H9 (cell line): Measurements from ENCODE around the gene PLAC1. TPM values are rescaled to one million over a fixed set of nuclear protein-coding genes. Genes with fewer than 3 reads are reported as not detected.

Source experiments
- DNase-seq: peaks from one replicate; pipeline ENCODE4 v3.0.0-alpha.2; 2017
- H2AFZ ChIP-seq: one replicate; pipeline ENCODE4 v1.6.1; 2013; ENCODE audit warnings: mild to moderate bottlenecking, low read length, control low read depth, moderate library complexity
- H2AK5ac ChIP-seq: 2 replicates; pipeline ENCODE4 v1.6.1; 2013; ENCODE audit warnings: low read length, control low read depth, mixed read lengths; ENCODE audit not compliant: insufficient read length
- H2BK120ac ChIP-seq: one replicate; pipeline ENCODE4 v1.6.1; 2013; ENCODE audit warnings: low read depth, mild to moderate bottlenecking, low read length, control low read depth, inconsistent platforms; ENCODE audit not compliant: poor library complexity, severe bottlenecking
- H2BK12ac ChIP-seq: 2 replicates; pipeline ENCODE4 v1.6.1; 2013; ENCODE audit warnings: low read length, control low read depth, mixed read lengths, low read depth; ENCODE audit not compliant: insufficient read length
- H2BK15ac ChIP-seq: 2 replicates; pipeline ENCODE4 v1.6.1; 2013; ENCODE audit warnings: low read depth, low read length, control low read depth
- H2BK20ac ChIP-seq: one replicate; pipeline ENCODE4 v1.6.1; 2013; ENCODE audit warnings: low read depth, mild to moderate bottlenecking, low read length, control low read depth, inconsistent platforms; ENCODE audit not compliant: poor library complexity, severe bottlenecking
- H2BK5ac ChIP-seq: 2 replicates; pipeline ENCODE4 v1.6.1; 2013; ENCODE audit warnings: low read length, control low read depth, mixed read lengths; ENCODE audit not compliant: insufficient read length
- H3K14ac ChIP-seq: 2 replicates; pipeline ENCODE4 v1.6.1; 2013; ENCODE audit warnings: low read length, control low read depth; ENCODE audit not compliant: insufficient read depth
- H3K18ac ChIP-seq: 2 replicates; pipeline ENCODE4 v1.6.1; 2013; ENCODE audit warnings: low read depth, mild to moderate bottlenecking, mixed read lengths, low read length, control low read depth; ENCODE audit not compliant: insufficient read length
- H3K23ac ChIP-seq: 2 replicates; pipeline ENCODE4 v1.6.1; 2013; ENCODE audit warnings: low read length, control low read depth, mixed read lengths, low read depth; ENCODE audit not compliant: insufficient read length
- H3K23me2 ChIP-seq: 2 replicates; pipeline ENCODE4 v1.6.1; 2013; ENCODE audit warnings: low read depth, mild to moderate bottlenecking, mixed read lengths, low read length, control low read depth; ENCODE audit not compliant: insufficient read length, poor library complexity, severe bottlenecking
- H3K27ac ChIP-seq: 2 replicates; pipeline ENCODE4 v1.5.1; 2013; ENCODE audit warnings: low read length, control low read depth, mixed read lengths, low read depth; ENCODE audit not compliant: insufficient read length
- H3K27me3 ChIP-seq: 2 replicates; pipeline ENCODE4 v1.6.1; 2013; ENCODE audit warnings: low read length, control low read depth, inconsistent platforms; ENCODE audit not compliant: insufficient read depth
- H3K4ac ChIP-seq: 2 replicates; pipeline ENCODE4 v1.6.1; 2013; ENCODE audit warnings: low read depth, mild to moderate bottlenecking, control low read depth, inconsistent platforms, low read length, moderate library complexity
- H3K4me1 ChIP-seq: 2 replicates; pipeline ENCODE4 v1.6.1; 2013; ENCODE audit warnings: low read length, control low read depth, inconsistent platforms; ENCODE audit not compliant: insufficient read depth
- H3K4me2 ChIP-seq: 2 replicates; pipeline ENCODE4 v1.6.1; 2013; ENCODE audit warnings: low read length, control low read depth, mixed read lengths; ENCODE audit not compliant: insufficient read length, insufficient read depth
- H3K56ac ChIP-seq: 2 replicates; pipeline ENCODE4 v1.6.1; 2013; ENCODE audit warnings: low read depth, mild to moderate bottlenecking, mixed read lengths, low read length, control low read depth; ENCODE audit not compliant: insufficient read length
- H3K79me1 ChIP-seq: 2 replicates; pipeline ENCODE4 v1.6.1; 2013; ENCODE audit warnings: low read depth, mild to moderate bottlenecking, moderate library complexity, low read length, control low read depth, inconsistent platforms; ENCODE audit not compliant: insufficient read depth, poor library complexity, severe bottlenecking
- H3K79me2 ChIP-seq: 2 replicates; pipeline ENCODE4 v1.6.1; 2013; ENCODE audit warnings: low read length, control low read depth, inconsistent platforms; ENCODE audit not compliant: insufficient read depth
- H3K9ac ChIP-seq: 2 replicates; pipeline ENCODE4 v1.6.1; 2013; ENCODE audit warnings: low read length, control low read depth, mixed read lengths; ENCODE audit not compliant: insufficient read length; ENCODE audit errors: extremely low read depth
- H3K9me3 ChIP-seq: one replicate; pipeline ENCODE4 v1.6.1; 2013; ENCODE audit warnings: low read depth, low read length, inconsistent platforms; ENCODE audit not compliant: control insufficient read depth
- H3T11ph ChIP-seq: one replicate; pipeline ENCODE4 v1.6.1; 2013; ENCODE audit warnings: mild to moderate bottlenecking, low read length, control low read depth, inconsistent platforms
- H4K20me1 ChIP-seq: one replicate; pipeline ENCODE4 v1.6.1; 2013; ENCODE audit not compliant: control insufficient read depth, insufficient read length, insufficient read depth
- H4K5ac ChIP-seq: 2 replicates; pipeline ENCODE4 v1.6.1; 2013; ENCODE audit warnings: low read depth, mild to moderate bottlenecking, mixed read lengths, low read length, control low read depth; ENCODE audit not compliant: insufficient read length
- H4K8ac ChIP-seq: replicated peaks from 2 replicates; pipeline ENCODE4 v1.6.1; 2013; ENCODE audit warnings: low read length, control low read depth, mixed read lengths, low read depth; ENCODE audit not compliant: insufficient read length
- H4K91ac ChIP-seq: 2 replicates; pipeline ENCODE4 v1.6.1; 2013; ENCODE audit warnings: low read depth, mild to moderate bottlenecking, moderate library complexity, mixed read lengths, low read length, control low read depth; ENCODE audit not compliant: insufficient read length
- H3K27ac Mint-ChIP-seq, 3 experiments: 2 replicates in 2 of 3; 3 replicates in 1 of 3; pipeline ENCODE4 v1.8.0; 2020 to 2021; ENCODE audit warnings: mixed read lengths in 3 of 3, mild to moderate bottlenecking in 1 of 3, moderate library complexity in 1 of 3
- H3K27me3 Mint-ChIP-seq: 2 replicates; pipeline ENCODE4 v1.8.0; 2021; ENCODE audit warnings: low read depth, mild to moderate bottlenecking, moderate library complexity, mixed read lengths
- H3K36me3 Mint-ChIP-seq, 3 experiments: 2 replicates in 2 of 3; 3 replicates in 1 of 3; pipeline ENCODE4 v1.8.0; 2020 to 2021; ENCODE audit warnings: low read depth in 3 of 3, mixed read lengths in 3 of 3; ENCODE audit not compliant: insufficient read depth in 1 of 3
- H3K4me1 Mint-ChIP-seq, 2 experiments: 2 replicates each; pipeline ENCODE4 v1.8.0; 2020; ENCODE audit warnings: mixed read lengths in 2 of 2
- H3K4me3 Mint-ChIP-seq, 2 experiments: 2 replicates in 1 of 2; 3 replicates in 1 of 2; pipeline ENCODE4 v1.8.0; 2020 to 2021; ENCODE audit warnings: mild to moderate bottlenecking in 2 of 2, mixed read lengths in 2 of 2, moderate library complexity in 1 of 2
- H3K9me3 Mint-ChIP-seq, 2 experiments: 2 replicates in 1 of 2; 3 replicates in 1 of 2; pipeline ENCODE4 v1.8.0; 2020; ENCODE audit warnings: mild to moderate bottlenecking in 2 of 2, mixed read lengths in 2 of 2, moderate library complexity in 1 of 2
- CTCF ChIP-seq: fragments of 200-600 bp; sonication (generic); conservative IDR thresholded peaks from 3 replicates; pipeline ENCODE4 v1.8.0; 2021; ENCODE audit warnings: antibody characterized with exemption, mild to moderate bottlenecking
- WGBS: extraction: QIAGEN DNeasy Blood & Tissue Kit; methylation state at CpG from one replicate; pipeline ENCODE4 v1.1.7; 2013; ENCODE audit warnings: missing lambda C conversion rate, low lambda C conversion rate, mixed read lengths; ENCODE audit not compliant: insufficient read length; ENCODE audit errors: extremely low coverage; 5-methylcytosine and 5-hydroxymethylcytosine counted together
- total RNA-seq: library from RNA; stranded (reverse); gene quantifications from 2 replicates; pipeline ENCODE4 v1.2.1, GENCODE V29; 2021

The PLAC1 gene
- total RNA-seq, 1 experiment from 2014 or later = 0.68 TPM

GRCh38 chrX:134529481-134529880, 128.8 kb downstream of the PLAC1 start:
- H2AK5ac ChIP-seq = no peak overlapping the region
- H2BK20ac ChIP-seq = no peak overlapping the region
- no peak overlapping the region for H3K27ac Mint-ChIP-seq
- no peak overlapping the region for H3K18ac ChIP-seq
- H3K9me3 ChIP-seq = peaks cover 9% of the 10 kb centered on the region
- no peak overlapping the region for H3K56ac ChIP-seq
- WGBS = no CpG with 5 or more reads among the region's 6 CpGs
- TF ChIP-seq CTCF = no peak
- H3T11ph ChIP-seq = no peak overlapping the region
- no peak overlapping the region for H3K14ac ChIP-seq
- no peaks in the 10 kb centered on the region for H3K27me3 ChIP-seq
- H3K27ac ChIP-seq = no peak overlapping the region
- H4K5ac ChIP-seq = no peak overlapping the region
- no peak overlapping the region for H3K4me3 Mint-ChIP-seq
- H3K9ac ChIP-seq = no peak overlapping the region
- H3K4me2 ChIP-seq = no peak overlapping the region
- no peak overlapping the region for H4K91ac ChIP-seq
- no peak for DNase-seq
- peaks cover 16 to 26% of the 10 kb centered on the region in 2 experiments for H3K4me1 Mint-ChIP-seq
- no peaks in the 10 kb centered on the region for H3K79me1 ChIP-seq
- no peak overlapping the region for H2BK5ac ChIP-seq
- H3K36me3 Mint-ChIP-seq = peaks cover 0 to 8% (median 4%) of the 10 kb centered on the region in 3 experiments; a peak in 5 of 7 replicates
- no peak overlapping the region for H2AFZ ChIP-seq
- H3K23me2 ChIP-seq = peaks cover 3% of the 10 kb centered on the region
- H3K23ac ChIP-seq = no peak overlapping the region
- peaks cover 8 to 69% of the 10 kb centered on the region in 2 experiments for H3K9me3 Mint-ChIP-seq
- no peak overlapping the region for H2BK120ac ChIP-seq
- peaks cover 9% of the 10 kb centered on the region for H3K27me3 Mint-ChIP-seq
- no peak overlapping the region for H2BK12ac ChIP-seq
- no peaks in the 10 kb centered on the region; the same call in 1 of the 2 replicates for H3K4me1 ChIP-seq
- no peaks in the 10 kb centered on the region for H3K79me2 ChIP-seq
- no peak overlapping the region for H4K8ac ChIP-seq
- H4K20me1 ChIP-seq = no peaks in the 10 kb centered on the region
- H3K4ac ChIP-seq = no peak overlapping the region
- H2BK15ac ChIP-seq = no peak overlapping the region
